Transverse colon (tissue), 4 donors: ENCODE measurements around the gene ERG28. TPM values are rescaled to one million over a fixed set of nuclear protein-coding genes. Genes with fewer than 3 reads are reported as not detected.

ENCODE experiments used
- DNase-seq: peaks from one replicate; pipeline ENCODE4 v3.0.0-alpha.2; 2019
- H3K27ac ChIP-seq, 4 donors: fragments of 200-600 bp; sonication (generic); 2 replicates each; pipeline ENCODE4 v1.5.1; 2016 to 2018; ENCODE audit warnings: inconsistent platforms in 4 of 4
- H3K27me3 ChIP-seq: fragments of 200-600 bp; sonication (generic); 2 replicates; pipeline ENCODE4 v1.5.1; 2017; ENCODE audit warnings: inconsistent platforms
- H3K36me3 ChIP-seq, 4 donors: fragments of 200-600 bp; sonication (generic); 2 replicates each; pipeline ENCODE4 v1.5.1; 2017 to 2019; ENCODE audit warnings: inconsistent platforms in 4 of 4
- H3K4me1 ChIP-seq, 4 donors: fragments of 200-600 bp; sonication (generic); 2 replicates each; pipeline ENCODE4 v1.5.1; 2017 to 2020; ENCODE audit warnings: inconsistent platforms in 4 of 4
- H3K4me3 ChIP-seq, 4 donors: fragments of 200-600 bp; sonication (generic); 1 replicate in 1 of 4; 2 replicates in 3 of 4; pipeline versions ENCODE4 v1.5.1 to v1.6.1; 2017 to 2019; ENCODE audit warnings: inconsistent platforms in 4 of 4
- H3K9me3 ChIP-seq, 2 donors: fragments of 200-600 bp; sonication (generic); 2 replicates each; pipeline ENCODE4 v1.5.1; 2017 to 2019; ENCODE audit warnings: inconsistent platforms in 2 of 2
- CTCF ChIP-seq, 5 experiments: fragments of 200-600 bp in 3 of 5; fragments of 450-650 bp in 2 of 5; sonication (generic) in 3 of 5; IDR thresholded peaks; 1 replicate in 2 of 5; 2 replicates in 3 of 5; pipeline ENCODE4 v1.5.1; 2016 to 2017; ENCODE audit warnings: antibody characterized with exemption in 5 of 5, inconsistent platforms in 3 of 5, mild to moderate bottlenecking in 2 of 5, moderate library complexity in 1 of 5
- EP300 ChIP-seq: sonication (generic); formaldehyde crosslinking; IDR thresholded peaks from one replicate; pipeline ENCODE4 v1.6.1; 2017; ENCODE audit warnings: antibody characterized with exemption, low read depth
- POLR2A ChIP-seq: fragments of 450-650 bp; IDR thresholded peaks from one replicate; pipeline ENCODE4 v1.6.1; 2016; ENCODE audit warnings: antibody characterized with exemption, mild to moderate bottlenecking, moderate library complexity
- POLR2AphosphoS5 ChIP-seq, 3 donors: sonication (generic); formaldehyde crosslinking; IDR thresholded peaks; one replicate each; pipeline ENCODE4 v1.6.1; 2016; ENCODE audit warnings: antibody characterized with exemption in 3 of 3
- WGBS, 2 donors: methylation state at CpG; one replicate each; pipeline ENCODE4 v1.1.5; 2018; ENCODE audit warnings: low coverage in 1 of 2; 5-methylcytosine and 5-hydroxymethylcytosine counted together
- in situ Hi-C, 4 donors: fragments of 200-750 bp; cut with MboI; loops; one replicate each; pipeline versions ENCODE4 v1.15.0 to v1.15.1; 2017; ENCODE audit warnings: low sequenced_read_pairs in 3 of 4, low pct_ligation_motif_present in 1 of 4, low pct_unique_long_range_greater_than_20kb in 1 of 4
- intact Hi-C: fragments of 100-400 bp; cut with DNase I; formaldehyde crosslinking; loops from one replicate; pipeline ENCODE4 v1.15.1; 2023; ENCODE audit warnings: low total_unique reads
- total RNA-seq, 4 donors: library from RNA; depleted of rRNA; stranded (reverse); fragments of >200 nt; gene quantifications; one replicate each; pipeline ENCODE4 v1.1.0, GENCODE V29; 2016

The ERG28 gene
- total RNA-seq, 4 donors from 2014 or later, result 0.75 to 9.4 (median 6.2) TPM

- DNase-seq, result no peak
- 67 to 84% methylated on average over 4 to 9 of the region's 9 CpGs for WGBS, 2 donors
- in situ Hi-C loops (no loop called here), intact Hi-C loops (no loop called here)
- Histone ChIP-seq H3K9me3 (no peaks in the 10 kb centered on the region), H3K36me3 (peaks cover 0 to 28% (median 9%) of the 10 kb centered on the region in 4 donors), H3K27me3 (no peaks in the 10 kb centered on the region), H3K4me3 (no peak overlapping the region), H3K4me1 (no peaks in the 10 kb centered on the region), H3K27ac (no peak overlapping the region)
- TF ChIP-seq POLR2AphosphoS5 (IDR thresholded peaks at IDR 0.05) (no peak), CTCF (IDR thresholded peaks at IDR 0.05) (no peak), EP300 (no peak), POLR2A (no peak)
Observed at GRCh38 chr14:75648066-75648838, 12.4 kb downstream of the ERG28 start.

GRCh38 chr14:75647640-75648039, 13.0 kb downstream of the ERG28 start:
- intact Hi-C loops (no loop called here), in situ Hi-C loops (no loop called here)
- Histone ChIP-seq H3K4me3 (no peak overlapping the region), H3K27ac (no peak overlapping the region), H3K27me3 (no peaks in the 10 kb centered on the region), H3K4me1 (no peaks in the 10 kb centered on the region), H3K36me3 (peaks cover 0 to 28% (median 9%) of the 10 kb centered on the region in 4 donors), H3K9me3 (no peaks in the 10 kb centered on the region)
- no peak for TF ChIP-seq POLR2A
- WGBS, 2 donors, result 88 to 92% methylated on average over 2 to 3 of the region's 3 CpGs
- no peak for DNase-seq

- Histone ChIP-seq H3K4me1 (no peaks in the 10 kb centered on the region), H3K4me3 (no peak overlapping the region), H3K36me3 (peaks cover 0 to 23% (median 9%) of the 10 kb centered on the region in 4 donors), H3K9me3 (no peaks in the 10 kb centered on the region), H3K27ac (no peak overlapping the region), H3K27me3 (no peaks in the 10 kb centered on the region)
- TF ChIP-seq CTCF (IDR thresholded peaks at IDR 0.05), result no peak
- TF ChIP-seq POLR2AphosphoS5 (IDR thresholded peaks at IDR 0.05), result no peak
- no peak for TF ChIP-seq EP300
- TF ChIP-seq POLR2A, result no peak
- 87% methylated on average over 6 of the region's 6 CpGs; no CpG with 5 or more reads in 1 of the 2 donors for WGBS, 2 donors
- in situ Hi-C loops (no loop called here), intact Hi-C loops (no loop called here)
- DNase-seq, result no peak
Observed at GRCh38 chr14:75646762-75647161, 13.9 kb downstream of the ERG28 start.

- H3K36me3 ChIP-seq, result peaks cover 0 to 8% (median 3%) of the 10 kb centered on the region in 4 donors
- in situ Hi-C loops (no loop called here), intact Hi-C loops (no loop called here)
- no peaks in the 10 kb centered on the region for H3K27me3 ChIP-seq
- no peak overlapping the region for H3K27ac ChIP-seq
- H3K4me1 ChIP-seq, result no peaks in the 10 kb centered on the region
- DNase-seq, result no peak
- TF ChIP-seq POLR2AphosphoS5 (IDR thresholded peaks at IDR 0.05) (no peak), POLR2A (no peak), EP300 (no peak), CTCF (IDR thresholded peaks at IDR 0.05) (no peak)
- H3K9me3 ChIP-seq, result no peaks in the 10 kb centered on the region
- H3K4me3 ChIP-seq, result no peak overlapping the region
Observed at GRCh38 chr14:75645056-75645455, 15.6 kb downstream of the ERG28 start.

GRCh38 chr14:75643985-75644384, 16.7 kb downstream of the ERG28 start:
- intact Hi-C loops, result no loop called here
- Histone ChIP-seq H3K27me3 (no peaks in the 10 kb centered on the region), H3K4me3 (no peak overlapping the region), H3K27ac (no peak overlapping the region), H3K4me1 (no peaks in the 10 kb centered on the region), H3K36me3 (no peaks in the 10 kb centered on the region), H3K9me3 (no peaks in the 10 kb centered on the region)
- no peak for DNase-seq
- in situ Hi-C loops, result no loop called here
- 38 to 48% methylated on average over 4 of the region's 4 CpGs for WGBS, 2 donors
- TF ChIP-seq CTCF (IDR thresholded peaks at IDR 0.05) (no peak), EP300 (no peak), POLR2AphosphoS5 (IDR thresholded peaks at IDR 0.05) (no peak), POLR2A (no peak)
